Endothelial cell of umbilical vein (primary cell): ENCODE measurements around the gene STMP1. TPM values are rescaled to one million over a fixed set of nuclear protein-coding genes. Genes with fewer than 3 reads are reported as not detected.

Experiments
- BruUV-seq: library from RNA; stranded (reverse); fragments of 400-500 nt; replicated peaks from 2 replicates; lab custom pipeline; 2021; lab: Mats Ljungman, UMichigan
- CTCF ChIA-PET: fragments of 300-600, 350-600 bp; sonication (Branson Sonifier 250); formaldehyde crosslinking; loops from one replicate; lab custom pipeline; 2021; ENCODE audit warnings: antibody characterized with exemption, inconsistent platforms; lab: Charles Lee
- POLR2A ChIA-PET: fragments of 300-600, 350-600 bp; sonication (Branson Sonifier 250); formaldehyde crosslinking; loops from one replicate; lab custom pipeline; 2021; ENCODE audit warnings: antibody characterized with exemption, inconsistent platforms; lab: Charles Lee
- DNase-seq: peaks from one replicate; pipeline ENCODE4 v3.0.0-alpha.2; 2011; ENCODE audit warnings: low read depth, low spot score
- FAIRE-seq: peaks from 2 replicates; lab custom pipeline; 2011; peaks lifted over from hg19 to GRCh38; lab: Jason Lieb, UNC
- H2AFZ ChIP-seq: 2 replicates; pipeline ENCODE4 v1.6.0; 2012; ENCODE audit warnings: low read depth, low read length, control low read depth, inconsistent platforms
- H3K27ac ChIP-seq: 2 replicates; pipeline ENCODE4 v1.5.1; 2011; ENCODE audit warnings: low read depth, mild to moderate bottlenecking, control low read depth, low read length, moderate library complexity; ENCODE audit not compliant: insufficient read depth
- H3K27me3 ChIP-seq, 2 experiments: 2 replicates each; pipeline versions ENCODE4 v1.6.0 to v1.6.1; 2011; ENCODE audit warnings: low read length in 2 of 2, mixed read lengths in 1 of 2; ENCODE audit not compliant: control insufficient read depth in 2 of 2, insufficient read depth in 2 of 2
- H3K36me3 ChIP-seq, 2 experiments: 2 replicates in 1 of 2; 3 replicates in 1 of 2; pipeline ENCODE4 v1.5.1; 2011; ENCODE audit warnings: low read length in 2 of 2, mild to moderate bottlenecking in 1 of 2, moderate library complexity in 1 of 2; ENCODE audit not compliant: control insufficient read depth in 2 of 2, insufficient read depth in 2 of 2; ENCODE audit errors: extremely low read depth in 1 of 2
- H3K4me1 ChIP-seq: 3 replicates; pipeline ENCODE4 v1.5.1; 2011; ENCODE audit warnings: mild to moderate bottlenecking, low read length; ENCODE audit not compliant: control insufficient read depth, insufficient read depth; ENCODE audit errors: extremely low read depth
- H3K4me2 ChIP-seq: 2 replicates; pipeline ENCODE4 v1.6.1; 2011; ENCODE audit warnings: low read length, control low read depth, mixed read lengths; ENCODE audit not compliant: insufficient read depth
- H3K4me3 ChIP-seq, 3 experiments: fragments of 200-600 bp in 1 of 3; sonication (generic), shearing (Covaris generic) in 1 of 3; replicated peaks in 1 of 3; 2 replicates each; pipeline ENCODE4 v1.5.1; 2011 to 2016; ENCODE audit warnings: control low read depth in 3 of 3, low read length in 3 of 3, mild to moderate bottlenecking in 2 of 3, inconsistent platforms in 1 of 3, low read depth in 1 of 3, moderate library complexity in 1 of 3; ENCODE audit not compliant: insufficient read depth in 1 of 3
- H3K79me2 ChIP-seq: 2 replicates; pipeline ENCODE4 v1.6.0; 2012; ENCODE audit warnings: low read length, inconsistent platforms; ENCODE audit not compliant: control insufficient read depth, insufficient read depth
- H3K9ac ChIP-seq: replicated peaks from 2 replicates; pipeline ENCODE3; 2011; ENCODE audit warnings: low read length, control low read depth; ENCODE audit not compliant: insufficient read depth; ENCODE audit errors: extremely low read depth
- H3K9me1 ChIP-seq: replicated peaks from 3 replicates; pipeline ENCODE4 v1.6.0; 2011; ENCODE audit warnings: mild to moderate bottlenecking, low read length; ENCODE audit not compliant: control insufficient read depth, insufficient read depth; ENCODE audit errors: extremely low read depth
- H3K9me3 ChIP-seq: replicated peaks from 2 replicates; pipeline ENCODE4 v1.5.1; 2012; ENCODE audit warnings: low read length, inconsistent platforms; ENCODE audit not compliant: control insufficient read depth, insufficient read depth
- H4K20me1 ChIP-seq: replicated peaks from 2 replicates; pipeline ENCODE3; 2011; ENCODE audit warnings: mild to moderate bottlenecking, low read length; ENCODE audit not compliant: control insufficient read depth, insufficient read depth; ENCODE audit errors: extremely low read depth
- EZH2 ChIP-seq: IDR thresholded peaks from 2 replicates; pipeline ENCODE4 v1.6.1; 2012; ENCODE audit warnings: borderline replicate concordance, low read depth, mild to moderate bottlenecking, moderate library complexity, low read length, inconsistent platforms; ENCODE audit not compliant: severe bottlenecking
- FOS ChIP-seq: IDR thresholded peaks from 2 replicates; pipeline ENCODE4 v1.6.1; 2011; ENCODE audit warnings: mild to moderate bottlenecking, low read length, moderate library complexity, borderline replicate concordance; ENCODE audit not compliant: insufficient read depth
- GATA2 ChIP-seq: IDR thresholded peaks from 2 replicates; pipeline ENCODE4 v1.7.0; 2011; ENCODE audit warnings: low read depth, mild to moderate bottlenecking, moderate library complexity, mixed read lengths, low read length; ENCODE audit not compliant: insufficient read length, insufficient read depth
- JUN ChIP-seq: IDR thresholded peaks from 2 replicates; pipeline ENCODE4 v1.6.1; 2011; ENCODE audit warnings: borderline replicate concordance, low read depth; ENCODE audit not compliant: insufficient read length, insufficient read depth
- MAX ChIP-seq: IDR thresholded peaks from 2 replicates; pipeline ENCODE4 v1.6.1; 2011; ENCODE audit not compliant: insufficient read depth, insufficient read length
- MYC ChIP-seq: IDR thresholded peaks from one replicate; pipeline ENCODE4 v1.6.1; 2011; ENCODE audit warnings: mild to moderate bottlenecking, low read depth, low read length
- POLR2A ChIP-seq: IDR thresholded peaks from 2 replicates; pipeline ENCODE4 v1.6.1; 2012; ENCODE audit warnings: low read depth, mild to moderate bottlenecking, control low read depth, low read length
- POLR2AphosphoS5 ChIP-seq: IDR thresholded peaks from 2 replicates; pipeline ENCODE4 v1.6.1; 2012; ENCODE audit warnings: low read depth, mild to moderate bottlenecking, control low read depth, low read length, moderate library complexity; ENCODE audit not compliant: insufficient read depth
- dilution Hi-C: fragments of 300-500 bp; cut with MboI; formaldehyde crosslinking; loops from one replicate; pipeline ENCODE4 v1.15.0; 2019; ENCODE audit warnings: low sequenced_read_pairs; ENCODE audit not compliant: extremely low pct_ligation_motif_present
- intact Hi-C: fragments of 100-400 bp; cut with micrococcal nuclease; formaldehyde crosslinking; loops from one replicate; pipeline ENCODE4 v1.10.0; 2022
- polyA plus RNA-seq, 4 experiments: library from polyadenylated mRNA; depleted of rRNA in 3 of 4; stranded (reverse) in 3 of 4; unstranded in 1 of 4; fragments of >200 nt; gene quantifications; 2 replicates each; pipeline versions ENCODE4 v1.2.1 to v1.2.3, GENCODE V29; 2011 to 2012; ENCODE audit warnings: missing spikeins in 1 of 4
- total RNA-seq: library from RNA; stranded (reverse); gene quantifications from 2 replicates; pipeline ENCODE4 v1.2.3, GENCODE V29; 2021
- TF ChIP-seq, protein P1 (sequence below), 2 donors: IDR thresholded peaks; 1 replicate in 1 of 2; 2 replicates in 1 of 2; pipeline ENCODE4 v1.5.1; 2011; ENCODE audit warnings: low read length in 2 of 2, mild to moderate bottlenecking in 2 of 2, moderate library complexity in 2 of 2, control low read depth in 1 of 2, inconsistent platforms in 1 of 2, low read depth in 1 of 2; ENCODE audit not compliant: insufficient read depth in 1 of 2; ENCODE audit errors: extremely low read depth in 1 of 2

Gene STMP1
- total and polyA plus RNA-seq, 2 donors (not counting 3 experiments of a cell fraction or from before 2014, with no cell fraction given) = 17.1 to 31.3 TPM

DNA sequence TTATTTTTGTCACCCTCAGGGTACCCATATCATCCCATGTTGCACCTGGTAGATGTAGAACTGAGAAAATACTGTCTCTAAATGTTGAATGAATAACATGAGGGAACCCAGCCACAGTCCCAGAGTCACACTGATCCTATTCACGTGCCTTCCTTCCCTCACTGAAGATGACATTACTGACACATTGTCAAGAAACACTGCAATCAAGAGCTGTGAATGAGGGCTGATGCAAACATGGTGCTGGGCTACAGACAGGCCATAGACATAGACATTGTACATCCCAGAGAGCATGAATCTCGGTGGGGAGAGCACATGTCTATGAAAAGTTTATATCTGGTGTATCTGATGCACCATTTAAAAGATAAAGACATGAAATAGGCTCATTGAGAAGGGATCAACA, 55.9 kb downstream of the STMP1 start:
- H3K9ac ChIP-seq = no peak overlapping the region
- FAIRE-seq = no peak
- H3K9me3 ChIP-seq = no peaks in the 10 kb centered on the region
- no peak overlapping the region for H2AFZ ChIP-seq
- CTCF ChIA-PET = no interaction called here
- no TSS peak for BruUV-seq
- peaks cover 3% of the 10 kb centered on the region for H3K4me1 ChIP-seq
- no peak for DNase-seq
- no peaks in the 10 kb centered on the region for H3K9me1 ChIP-seq
- intact Hi-C loops (no loop called here), dilution Hi-C loops (no loop called here)
- no peak for TF ChIP-seq FOS
- TF ChIP-seq POLR2AphosphoS5 = no peak
- no peak for TF ChIP-seq POLR2A
- no peak for TF ChIP-seq GATA2
- TF ChIP-seq, protein P1, sequence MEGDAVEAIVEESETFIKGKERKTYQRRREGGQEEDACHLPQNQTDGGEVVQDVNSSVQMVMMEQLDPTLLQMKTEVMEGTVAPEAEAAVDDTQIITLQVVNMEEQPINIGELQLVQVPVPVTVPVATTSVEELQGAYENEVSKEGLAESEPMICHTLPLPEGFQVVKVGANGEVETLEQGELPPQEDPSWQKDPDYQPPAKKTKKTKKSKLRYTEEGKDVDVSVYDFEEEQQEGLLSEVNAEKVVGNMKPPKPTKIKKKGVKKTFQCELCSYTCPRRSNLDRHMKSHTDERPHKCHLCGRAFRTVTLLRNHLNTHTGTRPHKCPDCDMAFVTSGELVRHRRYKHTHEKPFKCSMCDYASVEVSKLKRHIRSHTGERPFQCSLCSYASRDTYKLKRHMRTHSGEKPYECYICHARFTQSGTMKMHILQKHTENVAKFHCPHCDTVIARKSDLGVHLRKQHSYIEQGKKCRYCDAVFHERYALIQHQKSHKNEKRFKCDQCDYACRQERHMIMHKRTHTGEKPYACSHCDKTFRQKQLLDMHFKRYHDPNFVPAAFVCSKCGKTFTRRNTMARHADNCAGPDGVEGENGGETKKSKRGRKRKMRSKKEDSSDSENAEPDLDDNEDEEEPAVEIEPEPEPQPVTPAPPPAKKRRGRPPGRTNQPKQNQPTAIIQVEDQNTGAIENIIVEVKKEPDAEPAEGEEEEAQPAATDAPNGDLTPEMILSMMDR (IDR thresholded peaks at IDR 0.05; ENCODE audit: extremely low read depth in 1 of 2, insufficient read depth in 1 of 2, low read depth in 1 of 2, low read length in 2 of 2) = no peak
- TF ChIP-seq MAX = no peak
- no peak for TF ChIP-seq JUN
- no peak for TF ChIP-seq MYC
- no peak for TF ChIP-seq EZH2
- no peaks in the 10 kb centered on the region for H3K79me2 ChIP-seq
- H3K27me3 ChIP-seq = no peaks in the 10 kb centered on the region
- POLR2A ChIA-PET = no interaction called here
- H3K27ac ChIP-seq = no peak overlapping the region
- no peaks in the 10 kb centered on the region for H3K36me3 ChIP-seq
- H4K20me1 ChIP-seq = no peaks in the 10 kb centered on the region
- H3K4me3 ChIP-seq = no peak overlapping the region
- H3K4me2 ChIP-seq = no peak overlapping the region
